GM18867 (cell line): Measurements from ENCODE around the gene SLAMF9.

Source experiments
- ATAC-seq: cut with Tn5 transposase; IDR thresholded peaks from one replicate; pipeline ENCODE4 v1.9.1; 2021; ENCODE audit warnings: mild to moderate bottlenecking, moderate library complexity; ENCODE audit not compliant: unreplicated experiment

SLAMF9 gene

DNA sequence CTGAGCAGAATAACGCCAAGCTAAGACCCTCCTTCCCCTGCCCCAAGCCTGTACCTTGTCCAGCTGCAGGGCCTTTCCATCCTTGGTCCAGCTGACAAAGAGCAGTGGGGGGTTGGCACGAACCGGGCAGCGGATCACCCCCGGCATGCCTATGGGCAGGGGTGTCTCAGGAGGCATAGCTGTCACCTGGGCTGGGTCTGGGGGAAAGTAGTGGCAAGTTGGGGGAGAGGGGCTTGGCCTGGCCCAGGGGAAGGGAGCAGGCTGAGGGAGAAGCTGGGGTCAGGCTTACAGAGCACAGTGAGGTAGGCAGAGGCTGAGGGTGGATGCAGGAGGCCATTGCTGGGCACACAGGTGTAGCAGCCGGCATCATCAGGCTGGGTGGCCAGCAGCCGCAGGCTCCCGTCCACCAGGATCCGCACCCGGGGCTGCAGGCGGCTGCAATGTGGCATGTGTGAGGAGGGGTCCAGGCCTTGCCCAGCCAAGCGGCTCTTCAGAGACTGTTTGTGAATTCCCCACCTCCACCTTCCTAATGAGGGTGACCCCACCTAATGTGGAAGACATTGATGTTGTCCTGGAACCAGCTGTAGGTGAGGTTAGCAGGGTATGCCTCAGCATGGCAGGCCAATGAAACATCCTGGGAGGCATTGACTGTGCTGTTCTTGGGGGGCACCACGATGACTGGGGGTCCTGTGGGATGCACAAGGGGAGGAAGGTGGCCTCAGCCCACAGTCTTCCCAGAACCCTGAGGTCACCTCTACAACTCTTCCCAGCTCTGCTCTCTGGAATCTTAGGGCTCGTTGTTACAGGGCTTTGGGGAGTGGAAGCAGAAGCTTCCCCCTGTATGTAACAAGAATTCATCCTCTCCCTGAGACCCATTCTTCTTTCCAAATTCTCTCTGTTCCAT lies 19.6 kb downstream of the SLAMF9 start:
- ATAC-seq, result no peak

DNA sequence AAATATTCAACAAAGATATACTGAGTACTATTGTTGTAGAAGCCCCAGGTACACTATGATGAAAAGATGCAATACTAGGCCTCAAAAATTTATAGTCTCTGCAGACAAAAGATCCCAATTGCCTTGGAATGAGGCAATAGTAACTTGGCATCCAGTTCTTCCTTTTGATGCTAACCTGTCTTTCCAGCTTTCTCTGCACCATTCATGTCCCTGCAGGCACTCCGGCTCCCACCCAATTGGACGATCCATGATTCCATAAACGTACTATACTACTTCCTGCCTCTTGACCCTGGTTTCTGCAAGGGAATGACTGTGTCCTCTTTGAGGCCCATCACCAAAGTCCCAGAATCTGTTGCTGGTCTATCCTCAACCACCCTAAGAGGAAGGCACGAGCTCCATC lies 20.7 kb downstream of the SLAMF9 start:
- no peak for ATAC-seq

DNA sequence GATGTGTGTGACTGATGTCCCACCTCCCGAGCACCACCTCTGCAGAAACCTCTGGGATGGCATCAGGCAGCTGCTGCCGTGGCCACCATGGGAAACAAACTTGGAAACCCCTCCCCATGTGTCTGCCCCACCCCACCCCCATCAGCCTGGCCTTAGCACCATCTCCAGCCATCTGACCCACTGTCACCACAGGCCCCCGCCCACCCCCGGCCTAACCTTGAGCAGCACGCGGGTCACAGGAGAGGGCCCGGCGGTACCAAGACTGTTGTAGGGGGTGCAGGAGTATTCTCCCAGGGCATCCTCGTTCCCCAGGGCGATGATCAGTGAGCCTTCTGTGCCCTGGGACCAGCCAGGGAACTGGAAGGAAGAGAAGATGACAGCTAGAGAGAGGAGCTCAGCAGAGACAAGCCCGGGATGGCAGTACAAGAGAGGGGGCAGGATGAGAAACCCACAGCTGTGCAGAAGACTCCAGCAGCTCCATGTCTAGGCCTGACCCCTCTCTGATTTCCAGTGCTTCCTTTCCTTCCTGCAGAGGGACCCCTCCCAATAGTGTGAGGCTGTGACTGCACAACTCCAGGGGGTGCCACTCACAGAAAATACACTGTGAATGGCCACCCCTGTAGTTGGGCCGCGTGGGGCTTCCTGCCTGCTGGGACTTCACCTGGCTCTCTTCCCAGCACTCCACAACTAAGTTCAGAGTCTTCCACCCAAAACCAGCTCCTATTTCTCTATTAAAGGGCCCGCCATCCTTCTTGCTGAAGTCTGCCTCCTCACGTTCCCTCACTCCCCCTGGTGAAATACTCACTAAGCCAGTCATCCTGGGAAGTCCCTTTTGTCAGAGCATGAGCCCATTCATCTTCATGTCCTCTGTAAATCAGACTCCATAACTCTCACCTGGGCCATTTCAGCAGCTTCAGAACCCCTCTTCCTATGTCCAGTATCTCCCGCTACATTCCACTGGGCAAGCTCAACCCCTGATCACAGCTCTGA lies 21.4 kb downstream of the SLAMF9 start:
- no peak for ATAC-seq

DNA sequence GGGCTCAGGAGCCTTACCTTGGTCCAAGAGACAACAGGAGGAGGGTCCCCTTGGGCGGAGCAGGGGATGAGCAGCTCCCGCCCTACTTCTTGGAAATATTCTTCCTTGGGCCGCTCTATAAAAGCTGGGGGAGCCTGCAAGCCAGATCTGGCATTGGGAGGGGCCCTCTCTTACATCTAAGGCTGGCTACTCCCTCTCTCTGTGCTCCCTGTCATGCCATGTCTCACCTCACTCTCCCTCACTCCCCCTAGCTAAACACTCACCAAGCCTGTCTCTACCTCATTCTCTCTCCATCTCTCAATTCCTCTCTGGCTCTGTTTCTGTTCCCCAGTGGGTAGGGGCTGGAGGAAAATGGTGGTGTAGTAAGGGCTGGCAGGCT lies 22.3 kb downstream of the SLAMF9 start:
- no peak for ATAC-seq

DNA sequence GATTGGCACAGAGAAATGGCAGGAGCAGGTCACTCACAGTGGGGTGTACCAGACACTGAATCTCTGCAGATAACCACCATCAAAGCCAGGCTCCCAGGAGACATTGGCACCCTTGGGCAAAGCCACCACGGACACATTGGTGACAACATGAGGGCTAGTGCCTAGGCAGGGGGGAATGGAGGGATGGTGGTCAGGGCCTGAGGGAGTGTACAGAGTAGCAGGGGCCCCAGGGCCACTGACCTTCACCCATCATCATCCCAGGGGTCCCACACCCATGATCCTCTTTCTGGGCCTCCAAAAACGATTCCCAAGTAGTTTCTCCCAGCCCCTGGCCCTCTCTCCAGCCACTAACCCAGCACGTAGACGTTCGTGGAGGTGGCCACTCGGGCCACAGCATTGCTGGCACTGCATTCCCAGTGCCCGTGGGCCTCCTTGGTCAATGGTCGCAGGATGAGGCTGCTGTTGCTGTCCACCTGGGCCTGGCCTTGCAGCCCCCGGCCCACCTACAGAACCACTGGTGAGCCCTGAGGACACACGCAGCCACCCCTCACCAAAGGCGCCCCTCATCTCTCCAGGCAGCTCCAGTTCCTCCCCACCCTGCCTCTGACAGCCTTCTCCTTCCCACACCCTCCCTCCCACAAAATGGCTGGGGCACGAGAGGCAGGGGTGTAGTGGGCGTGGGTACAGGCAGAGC lies 22.8 kb downstream of the SLAMF9 start:
- ATAC-seq, result no peak

DNA sequence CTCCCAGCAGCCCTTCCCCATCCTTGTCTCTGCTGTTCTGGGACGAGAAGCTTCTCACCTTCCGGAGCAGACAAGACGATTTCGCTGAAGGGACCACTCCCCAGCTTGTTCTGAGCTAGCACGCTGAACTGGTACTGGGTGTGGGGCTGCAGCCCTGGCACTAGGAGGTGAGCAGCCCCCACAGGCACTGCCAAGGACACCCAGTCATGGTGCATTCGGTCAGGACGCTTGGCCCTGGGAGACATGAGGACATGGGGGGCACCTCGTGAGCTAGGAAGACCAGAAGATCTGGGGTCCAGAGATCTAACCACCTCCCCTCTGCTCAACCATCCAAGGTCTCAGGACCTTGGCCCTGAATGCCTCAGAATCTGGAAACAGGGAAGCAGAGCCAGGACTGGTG lies 23.4 kb downstream of the SLAMF9 start:
- no peak for ATAC-seq

DNA sequence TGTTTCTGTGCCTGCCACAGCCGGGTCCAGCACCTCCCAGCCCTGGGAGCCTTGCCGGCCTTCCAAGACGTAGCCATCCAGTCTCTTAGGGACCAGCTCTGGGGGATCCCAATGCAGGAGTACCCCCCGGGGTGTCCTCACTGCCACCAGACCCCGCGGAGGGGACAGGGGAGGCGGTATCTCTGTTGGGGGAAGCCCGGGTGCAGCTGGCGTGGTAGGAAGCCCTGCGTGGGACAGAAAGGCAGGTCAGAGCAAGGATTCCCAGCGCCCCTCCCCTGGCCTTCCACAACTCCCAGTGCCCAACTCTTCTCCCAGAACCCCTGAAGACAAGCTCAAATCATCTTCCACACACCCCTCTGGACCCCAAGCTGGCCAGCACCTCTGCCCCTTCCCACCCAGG lies 23.8 kb downstream of the SLAMF9 start:
- no peak for ATAC-seq

DNA sequence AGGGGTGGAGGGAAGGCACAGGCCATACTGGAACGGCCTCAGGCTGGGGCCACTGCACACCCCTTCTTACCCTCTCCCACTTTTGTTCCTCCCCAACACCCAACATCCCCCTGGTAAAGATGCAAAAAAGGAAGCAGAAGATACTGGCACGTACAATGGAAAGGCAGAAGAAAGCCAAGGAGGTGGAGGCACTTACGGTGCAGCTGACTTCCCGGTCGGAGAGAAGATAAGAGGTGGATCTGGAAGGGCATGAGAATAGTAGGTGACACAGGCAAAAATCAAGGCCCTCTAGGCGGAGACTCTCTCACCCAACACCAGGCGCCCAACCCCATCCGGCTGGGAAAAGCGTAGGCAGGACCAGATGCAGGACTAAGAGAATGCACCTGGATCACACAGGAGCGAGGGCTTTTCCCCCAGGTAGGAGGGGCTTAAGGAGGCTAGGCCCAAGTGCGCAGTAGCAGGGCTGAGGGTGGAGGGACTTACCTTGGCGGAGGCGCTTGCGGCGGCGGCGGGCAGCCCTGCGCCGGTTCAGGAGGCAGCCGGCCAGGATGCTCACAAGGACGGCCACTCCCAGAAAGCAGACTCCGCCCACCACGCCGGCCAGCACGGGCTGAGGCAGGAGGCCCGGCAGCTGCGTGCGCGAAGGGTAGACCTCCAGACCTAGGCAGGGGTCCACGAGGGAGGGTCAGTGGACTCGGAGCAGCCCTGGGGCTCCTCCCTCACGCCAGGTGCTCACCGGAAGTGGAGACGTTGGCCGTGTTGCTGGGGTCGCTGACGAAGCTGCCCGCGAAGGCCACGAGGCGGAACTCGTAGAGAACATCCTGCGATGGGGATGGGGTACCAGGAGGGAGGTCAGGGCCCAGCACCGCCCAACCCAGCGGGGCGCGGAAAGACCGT lies 24.6 kb downstream of the SLAMF9 start:
- no peak for ATAC-seq

DNA sequence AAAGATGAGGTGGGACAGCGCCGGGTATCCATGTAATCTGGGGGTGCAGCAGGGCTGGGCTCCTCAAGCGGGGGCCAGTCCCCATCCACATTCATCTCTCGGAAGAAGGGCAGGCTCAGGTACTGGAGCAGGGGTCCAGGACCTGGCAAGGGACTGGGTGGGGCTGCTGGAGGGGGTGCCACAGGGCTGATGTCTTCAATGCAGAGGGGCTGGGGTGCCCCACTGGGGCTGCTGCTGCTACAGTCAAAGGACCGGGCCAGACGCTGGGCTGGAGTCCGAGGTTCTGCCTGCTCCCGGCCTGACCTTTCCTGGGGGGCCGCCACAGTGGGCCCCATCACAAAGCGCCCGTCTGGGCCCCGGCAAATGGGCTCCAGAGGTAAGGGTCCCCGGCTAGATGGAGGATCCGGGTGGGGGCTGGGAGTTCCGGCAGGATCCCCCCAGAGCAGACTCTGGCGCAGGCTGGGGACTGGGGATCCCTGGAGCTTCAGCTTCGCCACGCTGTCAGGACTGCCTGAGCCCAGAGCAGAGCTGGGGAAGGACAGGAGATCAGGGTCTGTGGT lies 25.5 kb downstream of the SLAMF9 start:
- no peak for ATAC-seq

DNA sequence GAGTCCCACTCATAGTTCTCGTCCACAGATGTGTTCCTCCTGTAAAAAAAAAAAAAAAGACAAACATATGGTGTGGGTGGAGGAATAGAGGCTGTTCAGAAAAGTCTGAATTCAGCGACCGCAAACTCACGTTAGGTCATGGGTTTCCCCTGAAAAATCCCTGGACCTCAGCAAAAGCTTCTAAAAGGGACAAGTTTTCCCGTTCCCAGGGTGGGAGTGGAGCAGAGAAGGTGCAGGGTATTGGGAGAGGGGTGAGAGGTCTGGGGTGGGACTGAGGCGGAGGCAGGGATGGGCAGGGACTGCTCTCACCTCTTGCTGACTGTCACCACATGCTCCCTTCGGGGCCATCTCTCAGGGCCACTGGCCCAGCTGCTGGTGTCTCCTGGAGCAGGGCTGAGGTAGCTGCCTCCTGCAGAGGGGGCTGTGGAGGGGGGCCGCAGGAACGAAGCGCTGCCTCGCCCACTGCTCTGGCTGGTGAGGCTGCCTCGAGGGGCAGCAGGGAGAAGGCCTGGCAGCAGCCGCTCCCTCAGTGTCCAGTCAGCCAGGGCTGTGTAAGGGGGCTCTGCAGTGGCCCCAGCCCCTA lies 26.1 kb downstream of the SLAMF9 start:
- ATAC-seq, result no peak

DNA sequence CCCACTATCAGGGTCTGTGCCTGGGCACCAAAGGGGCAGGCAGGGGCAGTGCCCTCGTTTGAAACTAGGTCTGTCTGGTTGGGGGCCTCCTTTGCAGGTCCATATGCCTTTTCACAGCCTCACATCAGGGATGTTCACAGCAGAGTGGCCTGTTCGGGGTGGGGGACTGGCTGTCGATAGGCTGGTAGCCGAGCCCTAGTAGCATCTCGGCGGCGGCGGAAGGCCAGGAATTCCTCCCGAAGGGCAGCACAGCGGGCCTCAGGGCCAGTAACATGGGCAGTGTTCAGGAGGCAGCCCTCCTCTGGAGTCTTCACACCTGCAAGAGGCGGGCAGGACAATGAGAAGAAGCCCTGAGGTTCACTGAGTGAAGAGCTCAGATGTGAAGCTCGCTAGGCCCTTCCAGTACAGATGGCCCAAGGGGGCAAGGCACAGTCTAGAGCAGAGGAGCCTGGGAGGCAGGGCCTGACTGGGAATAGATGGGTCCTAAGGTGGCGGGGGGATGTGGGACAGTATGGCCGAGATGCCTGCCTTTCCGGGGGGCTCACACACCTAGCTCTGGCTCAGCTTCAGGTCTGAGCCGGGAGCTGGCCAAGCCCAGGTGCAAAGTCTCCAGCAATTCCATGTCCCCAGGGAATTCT lies 26.7 kb downstream of the SLAMF9 start:
- no peak for ATAC-seq

DNA sequence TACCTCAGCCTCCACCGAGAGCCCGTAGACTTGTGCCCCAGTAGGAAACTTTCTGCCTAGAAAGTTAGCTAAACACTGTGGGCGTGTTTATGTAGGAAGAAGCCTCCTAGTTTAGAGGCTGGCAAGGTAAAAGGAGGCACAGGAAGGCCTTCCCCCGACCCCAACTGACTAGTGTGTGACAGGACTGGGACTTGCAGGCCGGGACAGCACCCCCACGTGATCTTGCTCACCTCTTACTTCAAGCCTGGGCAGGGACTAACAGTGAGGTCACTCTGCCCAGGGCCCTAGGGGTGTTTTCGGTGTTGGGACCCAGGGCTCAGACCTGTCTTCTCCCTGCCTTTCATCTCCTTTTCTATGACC lies 28.3 kb downstream of the SLAMF9 start:
- no peak for ATAC-seq

DNA sequence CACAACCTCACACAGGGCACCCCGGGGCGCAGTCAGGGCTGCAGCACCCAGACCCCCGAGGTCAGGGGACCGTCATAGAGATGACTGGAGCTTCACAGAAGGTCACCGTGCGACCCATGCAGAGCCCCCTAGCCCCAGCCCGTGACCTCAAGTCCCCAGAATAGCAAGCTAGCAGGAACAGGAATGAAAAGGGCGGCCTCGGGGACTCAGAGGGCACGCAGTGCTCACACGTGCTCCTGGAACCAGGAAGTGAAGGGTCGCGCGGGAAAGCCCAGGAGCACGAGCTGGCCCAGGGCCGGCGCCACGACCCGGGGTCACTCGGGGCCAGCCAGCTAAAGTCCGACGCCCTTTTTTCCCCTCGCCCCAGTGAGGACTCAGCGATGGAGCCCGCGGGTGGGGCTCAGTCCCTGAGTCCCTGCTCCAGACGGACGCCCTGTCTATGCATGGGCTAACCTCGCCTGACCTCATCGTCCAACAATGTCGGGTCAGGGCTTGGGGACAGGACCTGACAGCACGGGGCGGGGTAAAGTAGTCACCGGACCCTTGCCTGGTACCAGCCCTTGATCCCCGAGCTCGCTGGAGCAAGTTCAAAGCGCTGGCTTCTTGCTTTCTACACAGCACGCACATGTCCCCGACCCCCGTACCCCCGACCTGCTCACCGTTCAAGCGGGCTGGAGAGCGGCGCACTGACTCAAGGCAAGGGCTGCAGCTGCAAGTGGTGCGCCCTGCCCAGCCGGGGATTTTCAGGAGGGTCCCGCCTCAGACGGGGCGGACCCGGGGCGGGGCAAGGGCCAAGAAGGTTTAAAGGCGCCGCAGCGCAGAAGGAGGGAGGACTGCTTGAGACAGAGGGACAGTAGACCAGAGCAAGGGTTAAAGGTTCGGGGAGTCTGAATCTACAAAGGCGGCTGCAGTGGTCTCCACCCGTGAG lies 29.0 kb downstream of the SLAMF9 start, which contains the start of gene TAGLN2:
TAGLN2 (minus strand) TSS at position 717 of the 928 bp plus-strand sequence. CDS start 4,998 bp downstream, outside the sequence.
- ATAC-seq, result peak; percentile 69

DNA sequence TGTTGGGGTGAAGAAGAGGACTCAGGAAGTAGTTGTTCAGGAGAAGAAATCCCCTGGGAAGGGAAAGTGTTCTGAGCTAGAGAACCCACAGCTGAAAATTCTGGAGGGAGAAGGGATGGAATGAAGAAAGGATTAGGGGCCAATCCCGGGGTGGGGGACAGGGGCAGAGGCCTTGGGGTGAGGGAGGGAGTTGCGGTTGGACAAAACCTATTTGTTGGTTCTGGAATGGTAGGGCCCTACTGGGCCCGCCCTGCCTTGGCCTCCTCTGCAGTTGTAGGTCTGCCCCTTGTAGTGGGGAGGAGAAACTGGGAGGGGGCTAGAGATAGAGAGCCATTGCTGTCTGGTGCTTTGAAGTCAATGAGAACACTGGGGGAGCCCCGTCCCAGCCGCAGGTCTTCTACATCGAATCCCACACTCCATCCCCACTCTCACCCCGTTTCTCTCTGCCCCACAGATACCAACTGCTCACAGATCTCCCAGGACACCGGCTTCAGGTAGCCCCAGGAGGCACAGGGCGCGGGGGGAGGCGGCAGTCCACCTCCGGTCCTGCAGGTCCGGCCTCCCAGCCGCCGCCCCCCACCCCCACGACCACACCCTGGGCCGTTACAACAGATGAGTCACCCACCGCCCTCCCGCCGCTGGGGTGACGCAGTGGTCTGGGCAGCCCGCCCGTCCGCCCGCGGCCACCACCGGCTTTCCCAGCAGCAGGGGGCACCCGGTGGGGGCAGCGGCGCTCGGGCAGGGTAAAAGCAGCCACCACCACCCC lies 29.8 kb downstream of the SLAMF9 start:
- peak; percentile 12 for ATAC-seq

DNA sequence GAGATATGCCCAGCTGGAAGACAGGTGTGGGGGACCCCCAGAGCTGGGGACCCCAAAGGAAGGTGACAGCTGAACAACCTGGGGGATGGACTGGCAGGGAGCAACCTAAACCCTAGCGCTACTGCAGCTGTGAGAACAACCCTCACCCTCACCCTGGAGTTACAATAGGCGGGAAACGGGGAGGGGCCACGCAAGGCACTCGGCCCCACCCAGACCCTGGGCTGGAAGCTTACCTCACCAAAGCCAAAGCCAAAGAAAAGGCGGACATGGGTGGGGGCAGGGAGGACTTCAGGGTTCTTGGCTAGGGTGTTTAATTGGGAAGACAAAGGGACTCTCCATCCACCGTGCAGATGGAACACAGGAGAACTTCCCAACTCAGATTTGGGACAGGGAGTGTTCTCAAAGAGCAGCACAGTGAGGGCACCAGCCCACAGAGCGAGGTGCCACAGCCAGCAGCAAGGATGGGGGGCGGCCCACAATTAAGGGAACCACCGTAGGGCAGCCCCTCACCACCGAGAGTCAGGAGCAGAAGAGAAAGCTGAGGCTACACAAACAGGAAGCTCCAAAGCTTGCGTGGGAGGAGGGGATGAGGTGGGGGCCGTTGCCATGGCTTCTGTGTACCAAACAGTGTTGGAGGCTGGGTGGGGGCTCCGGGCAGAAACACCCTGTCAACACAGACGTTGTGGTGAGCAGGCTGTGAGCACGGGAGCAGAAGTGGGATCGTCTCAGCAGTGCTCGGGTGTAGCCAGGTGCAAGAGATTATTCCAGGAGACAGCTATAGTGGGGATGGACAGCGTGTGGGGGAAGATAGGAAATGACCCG lies 30.6 kb downstream of the SLAMF9 start:
- ATAC-seq, result peak; percentile 34

DNA sequence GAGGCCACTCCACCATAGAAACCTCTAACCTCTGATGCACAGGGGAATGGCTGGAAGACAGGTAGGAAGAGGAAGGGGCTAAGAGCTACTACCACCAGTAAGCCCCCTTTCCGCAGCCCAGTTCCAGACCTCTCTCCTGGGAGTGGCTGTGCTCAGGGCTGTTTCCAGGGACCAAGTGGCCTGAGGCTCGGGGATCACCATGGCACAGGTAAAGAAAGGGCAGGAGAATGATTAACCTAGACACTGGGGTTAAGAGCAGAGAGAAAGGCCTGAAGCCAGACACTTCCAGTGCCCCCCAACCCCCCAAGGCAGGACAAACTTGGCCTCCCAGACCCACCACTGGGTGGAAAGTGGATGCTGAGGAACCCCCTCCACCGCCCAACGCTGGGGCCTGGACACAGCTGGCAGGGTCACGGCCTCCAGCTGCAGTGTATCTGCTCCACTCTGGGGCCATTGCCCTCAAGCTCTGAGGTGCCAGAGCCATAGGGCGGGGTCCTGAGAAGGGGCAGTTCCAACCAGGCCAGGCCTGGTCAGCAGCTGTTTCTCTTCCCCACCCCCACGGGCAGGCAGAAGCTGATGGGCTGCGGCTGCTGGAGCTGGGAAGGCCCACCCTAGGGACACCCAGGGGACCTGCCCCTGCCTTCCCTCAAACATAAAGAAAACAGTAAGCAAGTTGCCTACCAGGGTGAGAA lies 31.4 kb downstream of the SLAMF9 start:
- no peak for ATAC-seq
